Measurements from ENCODE around the gene ATG14.

Gene ATG14

GRCh38 chr14:55451398-55451797 lies 39.8 kb upstream of the ATG14 start:
- DNase-seq (ENCODE audit: extremely low read depth, low read depth), result no peak
- no peak overlapping the region for H3K4me3 ChIP-seq (replicated peaks; ENCODE audit: low read depth, low read length)
- TF ChIP-seq CTCF (IDR thresholded peaks at IDR 0.05; ENCODE audit: low read depth, low read length, missing control alignments), result no peak

- H3K4me3 ChIP-seq (replicated peaks; ENCODE audit: low read depth, low read length), result no peak overlapping the region
- TF ChIP-seq CTCF (IDR thresholded peaks at IDR 0.05; ENCODE audit: low read depth, low read length, missing control alignments), result no peak
- DNase-seq (ENCODE audit: extremely low read depth, low read depth), result no peak
These were observed 39.4 kb upstream of the ATG14 start for GRCh38 chr14:55450987-55451386.

- no peak for DNase-seq (ENCODE audit: extremely low read depth, low read depth)
- H3K4me3 ChIP-seq (replicated peaks; ENCODE audit: low read depth, low read length), result no peak overlapping the region
- TF ChIP-seq CTCF (IDR thresholded peaks at IDR 0.05; ENCODE audit: low read depth, low read length, missing control alignments), result no peak
These were observed 38.9 kb upstream of the ATG14 start for GRCh38 chr14:55450539-55450938.

- no peak for TF ChIP-seq CTCF (IDR thresholded peaks at IDR 0.05; ENCODE audit: low read depth, low read length, missing control alignments)
- no peak overlapping the region for H3K4me3 ChIP-seq (replicated peaks; ENCODE audit: low read depth, low read length)
- DNase-seq (ENCODE audit: extremely low read depth, low read depth), result no peak
These were observed 38.5 kb upstream of the ATG14 start for GRCh38 chr14:55450124-55450523.

- DNase-seq (ENCODE audit: extremely low read depth, low read depth), result no peak
- no peak for TF ChIP-seq CTCF (IDR thresholded peaks at IDR 0.05; ENCODE audit: low read depth, low read length, missing control alignments)
- H3K4me3 ChIP-seq (replicated peaks; ENCODE audit: low read depth, low read length), result no peak overlapping the region
These were observed 37.5 kb upstream of the ATG14 start for GRCh38 chr14:55449116-55449515.

- peak; percentile 67 for DNase-seq (ENCODE audit: extremely low read depth, low read depth)
- H3K4me3 ChIP-seq (replicated peaks; ENCODE audit: low read depth, low read length), result no peak overlapping the region
These were observed 36.5 kb upstream of the ATG14 start for GRCh38 chr14:55448141-55448614.

More at GRCh38 chr14:55448141-55448614, 36.5 kb upstream of the ATG14 start:
- no peak for TF ChIP-seq CTCF (IDR thresholded peaks at IDR 0.05; ENCODE audit: low read depth, low read length, missing control alignments)

All from HFF-Myc (cell line).